Choroid plexus epithelial cell (primary cell): ENCODE measurements around the gene ATAD2B.

Experiments used
- DNase-seq: peaks from one replicate; pipeline ENCODE4 v3.0.0-alpha.2; 2010; ENCODE audit warnings: low read depth
- H3K4me3 ChIP-seq: 2 replicates; pipeline ENCODE4 v1.5.1; 2011; ENCODE audit warnings: low read depth, mild to moderate bottlenecking, control low read depth, low read length, moderate library complexity
- CTCF ChIP-seq: conservative IDR thresholded peaks from 2 replicates; pipeline ENCODE4 v1.5.1; 2011; ENCODE audit warnings: low read depth, mild to moderate bottlenecking, control low read depth, inconsistent platforms, low read length, moderate library complexity

Gene ATAD2B

GRCh38 chr2:23926290-23926749, 603 bp downstream of the ATAD2B start:
- peak overlapping the region; percentile 73 for H3K4me3 ChIP-seq
- TF ChIP-seq CTCF: no peak
- DNase-seq: no peak

GRCh38 chr2:23925702-23926289, 1.1 kb downstream of the ATAD2B start:
- DNase-seq: peak; percentile 76
- no peak for TF ChIP-seq CTCF
- H3K4me3 ChIP-seq: peak overlapping the region; percentile 73

- peak overlapping the region; percentile 73 for H3K4me3 ChIP-seq
- no peak for TF ChIP-seq CTCF
- peak; percentile 54 for DNase-seq
Measured at GRCh38 chr2:23924589-23925359, 2.1 kb downstream of the ATAD2B start.

GRCh38 chr2:23918837-23919489, 8.0 kb downstream of the ATAD2B start:
- peak; percentile 8 for DNase-seq
- no peak for TF ChIP-seq CTCF
- H3K4me3 ChIP-seq: no peak overlapping the region

GRCh38 chr2:23916727-23917405, 10.1 kb downstream of the ATAD2B start:
- DNase-seq: no peak
- no peak overlapping the region for H3K4me3 ChIP-seq
- no peak for TF ChIP-seq CTCF

- H3K4me3 ChIP-seq: no peak overlapping the region
- TF ChIP-seq CTCF: no peak
Measured at GRCh38 chr2:23915327-23915726, 11.6 kb downstream of the ATAD2B start.

More at GRCh38 chr2:23915327-23915726, 11.6 kb downstream of the ATAD2B start:
- DNase-seq: no peak
